NCI-H1105 (cell line): ENCODE measurements around the gene RPL19.

Source experiments
- DNase-seq: peaks from one replicate; lab custom pipeline; 2025; lab: John Stamatoyannopoulos, UW

RPL19 gene

GRCh38 chr17:39173080-39173479 lies 27.0 kb upstream of the RPL19 start:
- no peak for DNase-seq

- no peak for DNase-seq
Measured at GRCh38 chr17:39173526-39174274, 26.4 kb upstream of the RPL19 start.

- DNase-seq = peak; percentile 55
Measured at GRCh38 chr17:39174920-39175694, 25.0 kb upstream of the RPL19 start.

- no peak for DNase-seq
Measured at GRCh38 chr17:39175695-39176093, 24.4 kb upstream of the RPL19 start.

GRCh38 chr17:39177256-39177655 lies 22.8 kb upstream of the RPL19 start:
- no peak for DNase-seq

- DNase-seq = no peak
Measured at GRCh38 chr17:39178536-39178935, 21.5 kb upstream of the RPL19 start.

- no peak for DNase-seq
Measured at GRCh38 chr17:39181303-39181702, 18.8 kb upstream of the RPL19 start.

GRCh38 chr17:39183045-39183444 lies 17.0 kb upstream of the RPL19 start:
- DNase-seq = no peak

GRCh38 chr17:39183720-39184119 lies 16.4 kb upstream of the RPL19 start:
- no peak for DNase-seq

- peak; percentile 55 for DNase-seq
Measured at GRCh38 chr17:39186481-39187002, 13.5 kb upstream of the RPL19 start.

- no peak for DNase-seq
Measured at GRCh38 chr17:39187152-39187830, 12.8 kb upstream of the RPL19 start.

GRCh38 chr17:39191750-39192510 lies 8.2 kb upstream of the RPL19 start:
- DNase-seq = no peak

GRCh38 chr17:39192901-39193300 lies 7.2 kb upstream of the RPL19 start:
- DNase-seq = no peak

GRCh38 chr17:39193346-39193745 lies 6.7 kb upstream of the RPL19 start:
- no peak for DNase-seq

GRCh38 chr17:39194089-39194984 lies 5.7 kb upstream of the RPL19 start:
- DNase-seq = no peak

- no peak for DNase-seq
Measured at GRCh38 chr17:39194985-39195524, 5.0 kb upstream of the RPL19 start.

GRCh38 chr17:39195568-39196160 lies 4.4 kb upstream of the RPL19 start:
- DNase-seq = no peak

GRCh38 chr17:39196241-39196807 lies 3.8 kb upstream of the RPL19 start:
- DNase-seq = no peak

GRCh38 chr17:39196808-39197291 lies 3.2 kb upstream of the RPL19 start:
- DNase-seq = peak; percentile 19
